MM.1S (cell line): ENCODE results near the gene DHX35.
"Not testable (repeated sequence)": the region's sequence is repeated elsewhere in the genome, so short reads cannot be mapped to it uniquely, and the experiment has no call there.

Experiments used
- EZH2 ChIP-seq: fragments of 300-600 bp; sonication (generic); optimal IDR thresholded peaks from 2 replicates; pipeline ENCODE3; 2017; ENCODE audit warnings: low read depth, mild to moderate bottlenecking, antibody characterized with exemption, low read length, mixed read lengths
- EZH2phosphoT487 ChIP-seq: fragments of 300-600 bp; sonication (generic); IDR thresholded peaks from 2 replicates; pipeline ENCODE4 v1.6.1; 2018; ENCODE audit warnings: antibody characterized with exemption, low read length
- TF ChIP-seq, protein P1 (sequence below): fragments of 300-600 bp; sonication (generic); IDR thresholded peaks from 2 replicates; pipeline ENCODE4 v1.5.1; 2016; ENCODE audit warnings: antibody characterized with exemption, low read length, mixed read lengths

DNA sequence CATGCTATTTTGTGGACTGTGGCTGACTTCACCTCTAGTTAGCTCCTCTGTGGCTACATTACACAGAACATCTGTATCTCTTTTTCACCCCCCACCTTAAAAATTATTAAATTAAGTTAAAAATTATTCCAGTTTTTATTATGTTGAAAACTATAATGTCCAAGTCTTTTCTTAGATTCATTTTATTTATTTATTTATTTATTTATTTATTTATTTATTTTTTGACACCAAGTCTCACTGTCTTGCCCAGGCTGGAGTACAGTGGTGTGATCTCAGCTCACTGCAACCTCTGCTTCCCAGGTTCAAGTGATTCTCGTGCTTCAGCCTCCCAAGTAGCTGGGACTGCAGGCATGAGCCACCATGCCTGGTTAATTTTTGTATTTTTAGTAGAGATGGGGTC, 34.7 kb downstream of the DHX35 start:
- TF ChIP-seq, protein P1, sequence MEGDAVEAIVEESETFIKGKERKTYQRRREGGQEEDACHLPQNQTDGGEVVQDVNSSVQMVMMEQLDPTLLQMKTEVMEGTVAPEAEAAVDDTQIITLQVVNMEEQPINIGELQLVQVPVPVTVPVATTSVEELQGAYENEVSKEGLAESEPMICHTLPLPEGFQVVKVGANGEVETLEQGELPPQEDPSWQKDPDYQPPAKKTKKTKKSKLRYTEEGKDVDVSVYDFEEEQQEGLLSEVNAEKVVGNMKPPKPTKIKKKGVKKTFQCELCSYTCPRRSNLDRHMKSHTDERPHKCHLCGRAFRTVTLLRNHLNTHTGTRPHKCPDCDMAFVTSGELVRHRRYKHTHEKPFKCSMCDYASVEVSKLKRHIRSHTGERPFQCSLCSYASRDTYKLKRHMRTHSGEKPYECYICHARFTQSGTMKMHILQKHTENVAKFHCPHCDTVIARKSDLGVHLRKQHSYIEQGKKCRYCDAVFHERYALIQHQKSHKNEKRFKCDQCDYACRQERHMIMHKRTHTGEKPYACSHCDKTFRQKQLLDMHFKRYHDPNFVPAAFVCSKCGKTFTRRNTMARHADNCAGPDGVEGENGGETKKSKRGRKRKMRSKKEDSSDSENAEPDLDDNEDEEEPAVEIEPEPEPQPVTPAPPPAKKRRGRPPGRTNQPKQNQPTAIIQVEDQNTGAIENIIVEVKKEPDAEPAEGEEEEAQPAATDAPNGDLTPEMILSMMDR: not testable (repeated sequence)
- not testable (repeated sequence) for TF ChIP-seq EZH2phosphoT487, EZH2
